ENCODE results near the gene RNF220. TPM values are rescaled to one million over a fixed set of nuclear protein-coding genes. Genes with fewer than 3 reads are reported as not detected.

RNF220 gene
- total and polyA plus RNA-seq, 7 donors: 49.5 to 122 (median 82.8) TPM

- TF ChIP-seq POLR2A (IDR thresholded peaks at IDR 0.05) (no peak), CTCF (IDR thresholded peaks at IDR 0.05) (no peak), POLR2AphosphoS5 (IDR thresholded peaks at IDR 0.05) (no peak), EP300 (IDR thresholded peaks at IDR 0.05) (no peak)
- Histone ChIP-seq H3K9me3 (no peaks in the 10 kb centered on the region), H3K36me3 (no peaks in the 10 kb centered on the region), H3K27ac (no peak overlapping the region), H3K4me3 (no peak overlapping the region), H3K27me3 (no peaks in the 10 kb centered on the region), H3K4me1 (no peaks in the 10 kb centered on the region)
- intact Hi-C loops (cut with DNase I): no loop called here
- WGBS, 2 donors: 86 to 90% methylated on average over 1 of the region's 1 CpG
- DNase-seq: no peak
Observed at GRCh38 chr1:44700573-44700972, 295.5 kb downstream of the RNF220 start.

DNA sequence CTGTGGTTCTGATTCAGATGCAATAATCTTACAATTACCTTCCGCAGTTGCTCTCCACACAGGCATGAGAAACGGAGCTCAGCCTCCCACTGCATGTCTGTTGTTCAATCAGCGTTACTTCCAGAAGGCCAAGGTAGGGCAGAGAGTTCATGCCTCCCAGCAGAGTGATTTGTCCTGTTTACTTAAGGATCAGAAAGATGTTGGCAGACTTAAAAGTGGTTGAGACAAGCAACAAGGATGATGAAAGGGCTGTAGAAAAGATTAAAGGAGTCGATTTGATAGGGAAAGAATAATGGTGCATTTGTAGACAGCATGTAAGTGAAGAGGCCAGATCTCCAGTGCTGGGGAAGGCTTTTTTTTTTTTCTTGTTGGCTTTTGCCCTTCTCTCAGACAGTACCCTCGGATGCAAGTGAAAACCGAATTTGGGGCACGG lies 296.1 kb downstream of the RNF220 start:
- intact Hi-C loops (cut with DNase I): no loop called here
- DNase-seq: no peak
- Histone ChIP-seq H3K9me3 (no peaks in the 10 kb centered on the region), H3K4me3 (no peak overlapping the region), H3K27ac (no peak overlapping the region), H3K36me3 (no peaks in the 10 kb centered on the region), H3K27me3 (no peaks in the 10 kb centered on the region), H3K4me1 (no peaks in the 10 kb centered on the region)
- 78 to 86% methylated on average over 7 of the region's 7 CpGs for WGBS, 2 donors
- TF ChIP-seq EP300 (IDR thresholded peaks at IDR 0.05): no peak

Small RNAs within 50 kb of the gene (small RNA-seq; reads per million reads assigned to genes)
- gene MIR5584 (0 reads per million in 3 donors), gene RNU6-369P (0 reads per million in 3 donors)

Other genes starting within 250 kb of the RNF220 start
- 10 to 100 TPM; 32.3 to 67.0 (median 40.9) TPM for gene DMAP1, start 191.8 kb upstream of the RNF220 start, total RNA-seq
- gene DMAP1, start 191.8 kb upstream of the RNF220 start, polyA plus RNA-seq: 10 to 100 TPM; 23.6 to 40.9 (median 27.6) TPM
- gene ERI3, start 50.0 kb upstream of the RNF220 start, total RNA-seq: 10 to 100 TPM; 33.2 to 50.4 (median 39.8) TPM
- 10 to 100 TPM; 25.6 to 88.3 (median 69.6) TPM for gene ERI3, start 50.0 kb upstream of the RNF220 start, polyA plus RNA-seq